HFFc6 (cell line): Measurements from ENCODE around the gene COX6B2. TPM values are rescaled to one million over a fixed set of nuclear protein-coding genes. Genes with fewer than 3 reads are reported as not detected.

Experiments used
- DNase-seq: peaks from one replicate; pipeline ENCODE4 v3.0.0-alpha.2; 2018
- H3K27ac Mint-ChIP-seq: 2 replicates; pipeline ENCODE4 v1.8.0; 2020; ENCODE audit warnings: mild to moderate bottlenecking, mixed read lengths
- H3K27me3 Mint-ChIP-seq: 2 replicates; pipeline ENCODE4 v1.8.0; 2021; ENCODE audit warnings: mild to moderate bottlenecking, moderate library complexity, mixed read lengths; ENCODE audit not compliant: insufficient read depth
- H3K36me3 Mint-ChIP-seq: 2 replicates; pipeline ENCODE4 v1.8.0; 2021; ENCODE audit warnings: low read depth, mixed read lengths
- H3K4me1 Mint-ChIP-seq: 2 replicates; pipeline ENCODE4 v1.8.0; 2020; ENCODE audit warnings: low read depth, mixed read lengths
- H3K4me3 Mint-ChIP-seq: 2 replicates; pipeline ENCODE4 v1.8.0; 2020; ENCODE audit warnings: mild to moderate bottlenecking, moderate library complexity, mixed read lengths
- H3K9me3 Mint-ChIP-seq: 2 replicates; pipeline ENCODE4 v1.8.0; 2020; ENCODE audit warnings: mild to moderate bottlenecking, mixed read lengths
- total RNA-seq, 6 experiments: library from RNA; stranded (reverse); fragmentation: NEBNext Ultra II Directional; extraction: Animal tissue kit (Norgen Biotek cat#: 25700); gene quantifications; 2 replicates in 1 of 6; 3 replicates in 5 of 6; pipeline ENCODE4 v1.2.3, GENCODE V29; 2021
- TF ChIP-seq, protein P1 (sequence below): fragments of 200-600 bp; sonication (generic); IDR thresholded peaks from 2 replicates; pipeline ENCODE4 v1.5.0; 2021; ENCODE audit warnings: antibody characterized with exemption, mild to moderate bottlenecking

COX6B2 gene
- total RNA-seq, 6 experiments from 2014 or later: not detected

- DNase-seq: peak; percentile 63
- TF ChIP-seq, protein P1, sequence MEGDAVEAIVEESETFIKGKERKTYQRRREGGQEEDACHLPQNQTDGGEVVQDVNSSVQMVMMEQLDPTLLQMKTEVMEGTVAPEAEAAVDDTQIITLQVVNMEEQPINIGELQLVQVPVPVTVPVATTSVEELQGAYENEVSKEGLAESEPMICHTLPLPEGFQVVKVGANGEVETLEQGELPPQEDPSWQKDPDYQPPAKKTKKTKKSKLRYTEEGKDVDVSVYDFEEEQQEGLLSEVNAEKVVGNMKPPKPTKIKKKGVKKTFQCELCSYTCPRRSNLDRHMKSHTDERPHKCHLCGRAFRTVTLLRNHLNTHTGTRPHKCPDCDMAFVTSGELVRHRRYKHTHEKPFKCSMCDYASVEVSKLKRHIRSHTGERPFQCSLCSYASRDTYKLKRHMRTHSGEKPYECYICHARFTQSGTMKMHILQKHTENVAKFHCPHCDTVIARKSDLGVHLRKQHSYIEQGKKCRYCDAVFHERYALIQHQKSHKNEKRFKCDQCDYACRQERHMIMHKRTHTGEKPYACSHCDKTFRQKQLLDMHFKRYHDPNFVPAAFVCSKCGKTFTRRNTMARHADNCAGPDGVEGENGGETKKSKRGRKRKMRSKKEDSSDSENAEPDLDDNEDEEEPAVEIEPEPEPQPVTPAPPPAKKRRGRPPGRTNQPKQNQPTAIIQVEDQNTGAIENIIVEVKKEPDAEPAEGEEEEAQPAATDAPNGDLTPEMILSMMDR: no peak
- peaks cover 28% of the 10 kb centered on the region for H3K4me1 Mint-ChIP-seq
- H3K4me3 Mint-ChIP-seq: 0 out of 2 replicates have a peak overlapping the region, but pooled peaks have one; percentile 26
- H3K27me3 Mint-ChIP-seq: no peaks in the 10 kb centered on the region; the same call in 1 of the 2 replicates
- peak overlapping the region; percentile 90 for H3K27ac Mint-ChIP-seq
- H3K9me3 Mint-ChIP-seq: no peaks in the 10 kb centered on the region
- H3K36me3 Mint-ChIP-seq: peaks cover 4% of the 10 kb centered on the region; the same call in 1 of the 2 replicates
These were observed 18.0 kb upstream of the COX6B2 start for GRCh38 chr19:55372316-55373081.

- Mint-ChIP-seq H3K36me3 (peaks cover 8% of the 10 kb centered on the region; the same call in 1 of the 2 replicates), H3K27ac (peak within 1 kb of the TSS; percentile 91), H3K9me3 (no peaks in the 10 kb centered on the region), H3K4me3 (peak within 1 kb of the TSS; percentile 92), H3K4me1 (peaks cover 28% of the 10 kb centered on the region), H3K27me3 (no peaks in the 10 kb centered on the region; the same call in 1 of the 2 replicates)
- peak; percentile 74 for DNase-seq
- TF ChIP-seq, protein P1: no peak
These were observed 15.9 kb upstream of the COX6B2 start, which contains the start of gene IL11 for GRCh38 chr19:55370305-55370988. Gene IL11, minus strand, starts transcription at chr19:55370463. Its CDS starts 153 bp downstream, at chr19:55370310.

DNA sequence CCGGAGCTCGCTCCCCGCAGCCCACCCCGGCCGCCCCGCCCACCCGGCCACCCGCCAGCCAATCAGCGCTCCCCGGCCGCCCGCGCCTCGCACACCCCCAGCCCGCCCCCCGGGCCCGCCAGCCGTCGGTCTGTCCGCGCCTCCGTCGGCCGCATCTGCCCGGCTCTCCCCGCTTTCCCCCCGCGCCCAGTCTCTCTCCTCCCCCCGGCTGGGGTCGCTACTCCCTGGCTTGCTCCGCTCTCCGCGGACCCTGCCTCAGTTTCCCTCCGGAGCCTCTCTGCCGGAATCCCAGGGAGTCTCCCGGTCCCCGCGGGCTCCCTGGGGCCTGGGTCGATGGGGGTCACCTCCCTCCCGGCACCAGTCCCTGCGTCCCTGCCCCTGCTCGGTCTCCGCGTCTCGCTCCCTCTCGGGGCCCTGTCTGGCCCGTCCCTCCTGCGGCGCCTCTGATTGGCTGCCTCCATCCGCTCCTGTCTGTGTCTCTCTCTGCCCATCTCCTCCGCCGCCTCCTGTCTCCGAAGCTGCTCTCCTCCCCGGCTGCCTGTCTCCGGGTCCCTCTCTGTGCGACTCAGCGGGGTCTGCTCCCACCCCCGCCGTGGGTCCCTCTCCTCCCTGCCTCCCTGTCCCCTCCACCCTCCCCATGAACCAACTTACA is 15.3 kb upstream of the COX6B2 start:
- H3K4me3 Mint-ChIP-seq: peak overlapping the region; percentile 92
- H3K27me3 Mint-ChIP-seq: no peaks in the 10 kb centered on the region; the same call in 1 of the 2 replicates
- no peaks in the 10 kb centered on the region for H3K9me3 Mint-ChIP-seq
- H3K27ac Mint-ChIP-seq: peak overlapping the region; percentile 91
- TF ChIP-seq, protein P1: no peak
- peaks cover 28% of the 10 kb centered on the region for H3K4me1 Mint-ChIP-seq
- H3K36me3 Mint-ChIP-seq: peaks cover 8% of the 10 kb centered on the region; the same call in 1 of the 2 replicates
- peak; percentile 84 for DNase-seq

GRCh38 chr19:55368701-55369563 is 14.4 kb upstream of the COX6B2 start:
- Mint-ChIP-seq H3K4me3 (peak overlapping the region; percentile 73), H3K27ac (peak overlapping the region; percentile 21; the same call in 1 of the 2 replicates), H3K27me3 (peaks cover 2% of the 10 kb centered on the region; the same call in 1 of the 2 replicates)

More at GRCh38 chr19:55368701-55369563, 14.4 kb upstream of the COX6B2 start:
- peak; percentile 20 for DNase-seq
- no peaks in the 10 kb centered on the region for H3K9me3 Mint-ChIP-seq
- H3K4me1 Mint-ChIP-seq: peaks cover 25% of the 10 kb centered on the region
- TF ChIP-seq, protein P1: no peak
- peaks cover 8% of the 10 kb centered on the region; the same call in 1 of the 2 replicates for H3K36me3 Mint-ChIP-seq
